GM12875 (cell line): ENCODE results near the gene TMPRSS11D.

Experiments used
- H3K4me3 ChIP-seq: one replicate; pipeline ENCODE4 v1.5.1; 2011; ENCODE audit warnings: low read depth, low read length, control low read depth
- TF ChIP-seq, protein P1 (sequence below): IDR thresholded peaks from 2 replicates; pipeline ENCODE4 v1.5.1; 2011; ENCODE audit warnings: low read depth, mild to moderate bottlenecking, control low read depth, inconsistent platforms, low read length, moderate library complexity, borderline replicate concordance; ENCODE audit not compliant: insufficient read depth

The TMPRSS11D gene, protein sequence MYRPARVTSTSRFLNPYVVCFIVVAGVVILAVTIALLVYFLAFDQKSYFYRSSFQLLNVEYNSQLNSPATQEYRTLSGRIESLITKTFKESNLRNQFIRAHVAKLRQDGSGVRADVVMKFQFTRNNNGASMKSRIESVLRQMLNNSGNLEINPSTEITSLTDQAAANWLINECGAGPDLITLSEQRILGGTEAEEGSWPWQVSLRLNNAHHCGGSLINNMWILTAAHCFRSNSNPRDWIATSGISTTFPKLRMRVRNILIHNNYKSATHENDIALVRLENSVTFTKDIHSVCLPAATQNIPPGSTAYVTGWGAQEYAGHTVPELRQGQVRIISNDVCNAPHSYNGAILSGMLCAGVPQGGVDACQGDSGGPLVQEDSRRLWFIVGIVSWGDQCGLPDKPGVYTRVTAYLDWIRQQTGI

DNA sequence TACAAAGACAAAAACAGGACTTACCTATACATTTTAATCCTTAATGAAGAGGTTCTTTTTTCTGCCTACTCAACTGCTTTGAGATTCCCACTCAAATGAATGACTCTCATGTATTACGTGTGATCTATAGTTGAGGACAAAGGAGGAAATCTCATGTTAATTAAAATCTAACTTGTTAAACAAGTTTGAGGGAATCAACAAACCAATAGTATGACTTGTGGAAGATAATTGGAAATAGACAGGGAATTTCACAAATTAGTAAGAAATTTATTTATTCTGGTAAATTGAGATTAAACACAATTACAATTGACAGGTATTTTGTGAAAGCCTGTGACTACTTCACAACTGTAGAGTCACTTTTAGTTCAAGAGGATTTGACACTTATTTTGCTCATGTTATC is at the start of gene TMPRSS11D:
Gene TMPRSS11D (minus strand): TSS at position 101 of the 400 bp plus-strand sequence. CDS start 69 bp downstream, at position 32.
- no peak within 1 kb of the TSS for H3K4me3 ChIP-seq
- TF ChIP-seq, protein P1, sequence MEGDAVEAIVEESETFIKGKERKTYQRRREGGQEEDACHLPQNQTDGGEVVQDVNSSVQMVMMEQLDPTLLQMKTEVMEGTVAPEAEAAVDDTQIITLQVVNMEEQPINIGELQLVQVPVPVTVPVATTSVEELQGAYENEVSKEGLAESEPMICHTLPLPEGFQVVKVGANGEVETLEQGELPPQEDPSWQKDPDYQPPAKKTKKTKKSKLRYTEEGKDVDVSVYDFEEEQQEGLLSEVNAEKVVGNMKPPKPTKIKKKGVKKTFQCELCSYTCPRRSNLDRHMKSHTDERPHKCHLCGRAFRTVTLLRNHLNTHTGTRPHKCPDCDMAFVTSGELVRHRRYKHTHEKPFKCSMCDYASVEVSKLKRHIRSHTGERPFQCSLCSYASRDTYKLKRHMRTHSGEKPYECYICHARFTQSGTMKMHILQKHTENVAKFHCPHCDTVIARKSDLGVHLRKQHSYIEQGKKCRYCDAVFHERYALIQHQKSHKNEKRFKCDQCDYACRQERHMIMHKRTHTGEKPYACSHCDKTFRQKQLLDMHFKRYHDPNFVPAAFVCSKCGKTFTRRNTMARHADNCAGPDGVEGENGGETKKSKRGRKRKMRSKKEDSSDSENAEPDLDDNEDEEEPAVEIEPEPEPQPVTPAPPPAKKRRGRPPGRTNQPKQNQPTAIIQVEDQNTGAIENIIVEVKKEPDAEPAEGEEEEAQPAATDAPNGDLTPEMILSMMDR: no peak

DNA sequence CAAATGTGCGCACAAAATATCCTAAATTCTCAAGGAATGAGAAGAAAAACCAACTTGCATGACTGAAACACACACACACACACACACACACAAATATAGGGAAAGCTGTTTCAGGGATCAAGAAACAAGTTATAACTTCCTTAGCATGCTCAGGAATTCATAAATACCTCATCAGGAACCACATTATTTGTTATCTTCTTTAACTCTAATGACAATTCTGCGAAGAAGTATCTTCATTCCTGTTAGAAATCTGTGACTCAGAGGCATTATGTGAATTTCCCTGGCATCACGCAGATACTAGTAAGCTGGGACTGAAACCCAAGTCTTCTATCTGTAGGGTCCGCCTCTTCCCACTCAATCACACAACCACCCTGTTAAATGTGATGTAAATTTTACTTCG is 49.2 kb upstream of the TMPRSS11D start:
- H3K4me3 ChIP-seq: no peak overlapping the region
- TF ChIP-seq, protein P1: no peak

DNA sequence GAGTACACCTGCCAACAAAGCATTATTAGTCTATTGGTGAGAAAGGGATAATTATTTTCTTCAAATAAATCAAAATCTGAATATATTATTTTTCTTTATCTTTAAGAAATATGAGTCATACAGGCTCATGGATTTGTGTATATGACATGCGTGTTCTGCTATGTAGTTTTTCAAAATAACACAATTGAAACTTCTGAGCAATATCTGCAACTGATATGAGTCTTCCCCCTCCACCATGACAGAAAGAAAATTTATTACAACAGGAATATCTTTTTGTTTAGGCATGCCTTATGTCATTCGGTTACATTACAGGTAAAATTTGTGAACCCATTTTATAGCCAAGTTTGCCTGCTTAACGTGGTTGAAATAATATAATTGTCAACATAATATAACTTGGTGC is 47.5 kb upstream of the TMPRSS11D start:
- H3K4me3 ChIP-seq: no peak overlapping the region
- TF ChIP-seq, protein P1: no peak

DNA sequence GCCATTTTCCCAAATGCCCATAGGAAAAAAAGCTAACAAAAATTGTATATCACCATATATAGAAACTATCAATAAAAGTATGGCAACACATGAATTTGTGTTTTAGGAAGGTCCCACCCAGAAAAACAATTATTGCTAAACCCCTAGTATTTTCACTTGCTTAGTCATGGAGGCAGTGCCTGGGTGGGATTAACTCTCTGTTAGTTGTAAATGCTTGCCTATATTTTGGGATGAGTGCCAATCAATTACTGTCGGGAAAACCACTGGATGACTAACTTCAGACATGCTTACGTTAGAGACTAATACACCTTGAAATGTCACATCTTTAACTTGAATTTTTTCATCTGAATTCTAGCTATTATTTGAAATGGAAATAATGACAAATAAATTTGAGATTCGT is 45.6 kb upstream of the TMPRSS11D start:
- TF ChIP-seq, protein P1: no peak
- H3K4me3 ChIP-seq: no peak overlapping the region

DNA sequence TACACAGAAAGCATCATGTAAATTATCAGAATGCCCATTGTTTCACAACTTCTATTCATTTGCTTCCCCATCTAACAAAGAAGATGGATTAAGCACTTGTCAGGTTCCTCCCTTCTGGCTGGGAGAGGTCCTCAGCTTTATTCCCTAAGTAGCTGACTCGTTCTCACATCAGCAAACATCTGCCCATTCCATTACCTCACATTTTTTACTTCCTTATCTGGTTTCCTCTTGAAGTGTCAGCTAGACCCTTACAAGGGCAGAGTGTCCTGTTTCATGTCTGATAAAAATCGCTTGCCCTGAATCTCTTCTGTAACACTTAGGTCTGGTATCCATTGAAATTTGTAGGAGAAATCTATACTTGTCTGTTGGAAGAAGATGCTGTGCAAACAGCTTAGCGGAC is 44.7 kb upstream of the TMPRSS11D start:
- TF ChIP-seq, protein P1: no peak
- H3K4me3 ChIP-seq: no peak overlapping the region

DNA sequence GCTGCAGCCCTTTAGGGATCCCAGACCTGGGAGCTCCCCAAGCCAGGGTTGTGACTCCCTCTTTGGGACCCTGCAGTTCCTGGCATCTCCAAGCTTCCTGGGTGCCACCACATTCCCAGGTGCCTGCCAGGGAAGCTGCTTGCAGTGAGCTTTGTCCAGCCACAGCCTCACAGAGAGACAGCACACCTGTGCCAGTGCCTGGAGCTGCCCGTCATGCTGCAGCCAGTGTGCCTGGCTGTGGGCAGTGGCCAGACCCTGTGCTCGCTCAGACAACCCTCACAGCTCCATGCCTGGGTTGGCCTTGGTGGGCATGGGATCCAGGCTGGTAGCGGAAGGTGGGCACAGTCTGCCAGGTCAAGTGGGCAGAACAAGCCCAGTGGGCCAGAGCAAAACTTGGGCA is 43.4 kb upstream of the TMPRSS11D start:
- TF ChIP-seq, protein P1: no peak
- no peak overlapping the region for H3K4me3 ChIP-seq

DNA sequence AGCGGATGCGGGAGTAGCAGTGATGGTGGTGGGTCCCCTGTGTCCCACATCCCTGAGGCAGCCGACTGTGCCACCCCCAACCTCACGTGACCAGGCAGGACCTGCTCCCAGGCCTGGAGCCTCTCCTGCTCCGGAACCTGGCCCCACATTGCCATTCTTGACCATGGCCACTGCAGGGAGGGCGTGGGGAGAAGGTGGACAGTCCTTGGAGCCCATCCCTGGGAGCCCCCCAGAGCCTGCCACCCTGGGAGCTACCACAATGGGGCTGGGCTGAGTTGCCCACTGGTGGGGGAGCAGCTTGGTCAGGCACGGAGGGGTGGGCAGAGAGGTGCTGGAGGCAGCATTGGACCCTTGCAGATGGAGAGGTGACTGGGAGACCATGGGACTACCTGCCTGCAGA is 42.7 kb upstream of the TMPRSS11D start:
- no peak overlapping the region for H3K4me3 ChIP-seq
- TF ChIP-seq, protein P1: no peak
